H1 (cell line): ENCODE measurements around the gene GALNT1. TPM values are rescaled to one million over a fixed set of nuclear protein-coding genes. Genes with fewer than 3 reads are reported as not detected.

ENCODE experiments used
- CTBP2 ChIP-seq: IDR thresholded peaks from 2 replicates; pipeline ENCODE4 v1.7.0; 2011; ENCODE audit warnings: borderline replicate concordance, mild to moderate bottlenecking, moderate library complexity, mixed read lengths, low read length; ENCODE audit not compliant: insufficient read depth, insufficient read length
- JUND ChIP-seq: IDR thresholded peaks from 2 replicates; pipeline ENCODE4 v1.6.1; 2011; ENCODE audit warnings: mild to moderate bottlenecking, improper control_type of control experiment, low read length
- polyA plus RNA-seq, 7 experiments: library from polyadenylated mRNA; depleted of rRNA in 3 of 7; stranded (reverse) in 5 of 7; unstranded in 2 of 7; fragments of >200 nt in 5 of 7; fragments of 200-250 nt in 2 of 7; gene quantifications; 1 replicate in 5 of 7; 2 replicates in 1 of 7; 4 replicates in 1 of 7; pipeline versions ENCODE4 v1.2.1 to v1.2.3, GENCODE V29; 2011 to 2013; ENCODE audit warnings: missing spikeins in 2 of 7, mixed read lengths in 2 of 7
- total RNA-seq: library from RNA; stranded (reverse); fragmentation: NEBNext Ultra II Directional; extraction: Animal tissue kit (Norgen Biotek cat#: 25700); gene quantifications from 2 replicates; pipeline ENCODE4 v1.2.1, GENCODE V29; 2021
- TF ChIP-seq, protein P1 (sequence below): IDR thresholded peaks from 2 replicates; pipeline ENCODE4 v1.6.1; 2012; ENCODE audit warnings: inconsistent platforms

GALNT1 gene
- total and polyA plus RNA-seq, 2 of the 8 experiments (the other 6 are each of a cell fraction or from before 2014, with no cell fraction given), result 22.4 to 101 TPM

DNA sequence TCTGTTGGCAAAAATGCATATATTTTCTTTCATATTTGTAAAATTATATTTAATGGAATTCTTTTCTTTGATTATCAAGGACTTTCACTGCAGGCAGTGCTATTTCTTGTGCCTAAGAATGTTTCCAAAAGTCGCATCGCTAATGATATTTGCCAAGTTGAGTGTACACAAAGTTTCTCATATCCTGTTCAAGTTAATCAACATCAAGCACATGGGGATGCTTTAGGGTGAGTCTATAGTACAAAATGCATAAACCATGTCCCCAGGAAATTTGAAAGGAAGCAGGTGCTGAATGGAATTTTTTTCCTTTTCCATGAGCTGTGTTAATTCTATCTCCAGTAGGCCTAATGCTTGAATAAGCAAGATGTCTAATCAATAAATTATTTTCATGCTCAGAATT, 129.7 kb downstream of the GALNT1 start (continued):
- TF ChIP-seq CTBP2 (no peak), JUND (no peak)
- TF ChIP-seq, protein P1, sequence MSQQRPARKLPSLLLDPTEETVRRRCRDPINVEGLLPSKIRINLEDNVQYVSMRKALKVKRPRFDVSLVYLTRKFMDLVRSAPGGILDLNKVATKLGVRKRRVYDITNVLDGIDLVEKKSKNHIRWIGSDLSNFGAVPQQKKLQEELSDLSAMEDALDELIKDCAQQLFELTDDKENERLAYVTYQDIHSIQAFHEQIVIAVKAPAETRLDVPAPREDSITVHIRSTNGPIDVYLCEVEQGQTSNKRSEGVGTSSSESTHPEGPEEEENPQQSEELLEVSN, result no peak
